ENCODE data around the gene ROR2. TPM values are rescaled to one million over a fixed set of nuclear protein-coding genes. Genes with fewer than 3 reads are reported as not detected.

The ROR2 gene
- total RNA-seq, 4 donors from 2014 or later = 35.6 to 67.6 (median 50.6) TPM

- Histone ChIP-seq H3K27ac (no peak overlapping the region), H3K36me3 (no peaks in the 10 kb centered on the region), H3K9me3 (no peaks in the 10 kb centered on the region), H3K4me3 (no peak overlapping the region), H3K4me1 (peaks cover 0 to 10% of the 10 kb centered on the region in 2 donors), H3K27me3 (no peaks in the 10 kb centered on the region)
- TF ChIP-seq CTCF (IDR thresholded peaks at IDR 0.05) = no peak
- TF ChIP-seq POLR2A (IDR thresholded peaks at IDR 0.05) = no peak
- DNase-seq = peak in 1 of 2 donors; percentile 12
- intact Hi-C loops (cut with DNase I; ENCODE audit: low total_unique reads) = no loop called here
These were observed 219.2 kb downstream of the ROR2 start for GRCh38 chr9:91730806-91731205.

GRCh38 chr9:91729558-91729842 lies 220.5 kb downstream of the ROR2 start:
- H3K27me3 ChIP-seq = no peaks in the 10 kb centered on the region
- H3K9me3 ChIP-seq = no peaks in the 10 kb centered on the region
- DNase-seq = peak in 1 of 2 donors; percentile 26
- no peaks in the 10 kb centered on the region for H3K36me3 ChIP-seq
- TF ChIP-seq CTCF (IDR thresholded peaks at IDR 0.05) = no peak
- no peak for TF ChIP-seq POLR2A (IDR thresholded peaks at IDR 0.05)
- intact Hi-C loops (cut with DNase I; ENCODE audit: low total_unique reads) = no loop called here
- H3K4me1 ChIP-seq = peaks cover 0 to 10% of the 10 kb centered on the region in 2 donors
- H3K27ac ChIP-seq = peak overlapping the region; percentile 68 to 80
- no peak overlapping the region for H3K4me3 ChIP-seq

- no peak overlapping the region for H3K4me3 ChIP-seq
- intact Hi-C loops (cut with DNase I; ENCODE audit: low total_unique reads) = no loop called here
- peak in 1 of 2 donors; percentile 16 for DNase-seq
- peak overlapping the region; percentile 80 for H3K27ac ChIP-seq
- no peaks in the 10 kb centered on the region for H3K27me3 ChIP-seq
- TF ChIP-seq POLR2A (IDR thresholded peaks at IDR 0.05) (no peak), CTCF (IDR thresholded peaks at IDR 0.05) (no peak)
- H3K36me3 ChIP-seq = no peaks in the 10 kb centered on the region
- H3K9me3 ChIP-seq = no peaks in the 10 kb centered on the region
- peaks cover 0 to 10% of the 10 kb centered on the region in 2 donors for H3K4me1 ChIP-seq
These were observed 222.1 kb downstream of the ROR2 start for GRCh38 chr9:91727972-91728371.

- DNase-seq = peak in 1 of 2 donors; percentile 39
- no peaks in the 10 kb centered on the region for H3K36me3 ChIP-seq
These were observed 222.6 kb downstream of the ROR2 start for GRCh38 chr9:91727316-91727861.

More at GRCh38 chr9:91727316-91727861, 222.6 kb downstream of the ROR2 start:
- Histone ChIP-seq H3K27ac (peak overlapping the region; percentile 80), H3K9me3 (no peaks in the 10 kb centered on the region), H3K4me1 (peaks cover 0 to 10% of the 10 kb centered on the region in 2 donors), H3K27me3 (no peaks in the 10 kb centered on the region), H3K4me3 (no peak overlapping the region)
- intact Hi-C loops (cut with DNase I; ENCODE audit: low total_unique reads) = no loop called here
- TF ChIP-seq POLR2A (IDR thresholded peaks at IDR 0.05) (no peak), CTCF (IDR thresholded peaks at IDR 0.05) (peak; percentile 52 to 60 (median 55))

Measured in uterus (tissue), 4 donors.